GM19043 (cell line): ENCODE results near the gene VSIG4.

Experiments used
- ATAC-seq: cut with Tn5 transposase; IDR thresholded peaks from one replicate; pipeline ENCODE4 v1.9.1; 2021; ENCODE audit warnings: low read depth; ENCODE audit not compliant: unreplicated experiment

VSIG4 gene

GRCh38 chrX:66024570-66024969 is 15.3 kb downstream of the VSIG4 start:
- no peak for ATAC-seq

- no peak for ATAC-seq
Measured at GRCh38 chrX:66024092-66024467, 15.8 kb downstream of the VSIG4 start.

- no peak for ATAC-seq
Measured at GRCh38 chrX:66023385-66024091, 16.3 kb downstream of the VSIG4 start.

GRCh38 chrX:66022632-66023384 is 17.1 kb downstream of the VSIG4 start:
- ATAC-seq = no peak

- no peak for ATAC-seq
Measured at GRCh38 chrX:66021765-66022631, 17.9 kb downstream of the VSIG4 start.

GRCh38 chrX:66021401-66021764 is 18.5 kb downstream of the VSIG4 start:
- no peak for ATAC-seq

- no peak for ATAC-seq
Measured at GRCh38 chrX:66020631-66021334, 19.1 kb downstream of the VSIG4 start.

- ATAC-seq = no peak
Measured at GRCh38 chrX:66019974-66020373, 19.9 kb downstream of the VSIG4 start.

GRCh38 chrX:66019310-66019652 is 20.6 kb downstream of the VSIG4 start:
- ATAC-seq = no peak

- ATAC-seq = no peak
Measured at GRCh38 chrX:66018585-66019309, 21.1 kb downstream of the VSIG4 start.

- no peak for ATAC-seq
Measured at GRCh38 chrX:66017659-66018170, 22.2 kb downstream of the VSIG4 start.

GRCh38 chrX:66016905-66017658 is 22.8 kb downstream of the VSIG4 start:
- no peak for ATAC-seq

GRCh38 chrX:66015900-66016689 is 23.8 kb downstream of the VSIG4 start:
- no peak for ATAC-seq

GRCh38 chrX:66015152-66015831 is 24.6 kb downstream of the VSIG4 start:
- peak; percentile 38 for ATAC-seq

GRCh38 chrX:66014556-66014955 is 25.3 kb downstream of the VSIG4 start:
- ATAC-seq = no peak

GRCh38 chrX:66014084-66014483 is 25.8 kb downstream of the VSIG4 start:
- ATAC-seq = no peak

- ATAC-seq = no peak
Measured at GRCh38 chrX:66013194-66013816, 26.6 kb downstream of the VSIG4 start.
